ENCODE measurements around the gene GALNT10.

GALNT10 gene

DNA sequence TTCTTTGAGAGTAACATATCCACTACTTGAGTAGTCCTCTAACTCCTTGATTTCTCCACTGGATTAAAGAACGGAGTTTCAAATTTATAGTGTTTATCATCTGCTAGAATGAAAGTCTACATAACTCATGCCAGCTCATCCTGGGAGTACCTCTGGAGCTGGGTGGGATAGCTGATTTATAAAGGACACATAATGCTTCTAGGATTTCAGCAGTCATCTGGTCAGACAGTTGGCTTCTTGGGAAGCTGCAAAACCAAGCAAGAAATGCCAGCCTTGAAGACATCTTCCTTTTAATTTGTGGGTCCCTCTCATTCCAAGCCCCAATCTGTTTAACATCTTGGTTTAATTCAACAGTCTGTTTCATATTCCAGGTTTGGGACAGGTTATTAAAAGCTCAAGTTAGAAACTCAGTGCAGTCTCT, 3.2 kb downstream of the GALNT10 start:
- TF ChIP-seq, protein P1, sequence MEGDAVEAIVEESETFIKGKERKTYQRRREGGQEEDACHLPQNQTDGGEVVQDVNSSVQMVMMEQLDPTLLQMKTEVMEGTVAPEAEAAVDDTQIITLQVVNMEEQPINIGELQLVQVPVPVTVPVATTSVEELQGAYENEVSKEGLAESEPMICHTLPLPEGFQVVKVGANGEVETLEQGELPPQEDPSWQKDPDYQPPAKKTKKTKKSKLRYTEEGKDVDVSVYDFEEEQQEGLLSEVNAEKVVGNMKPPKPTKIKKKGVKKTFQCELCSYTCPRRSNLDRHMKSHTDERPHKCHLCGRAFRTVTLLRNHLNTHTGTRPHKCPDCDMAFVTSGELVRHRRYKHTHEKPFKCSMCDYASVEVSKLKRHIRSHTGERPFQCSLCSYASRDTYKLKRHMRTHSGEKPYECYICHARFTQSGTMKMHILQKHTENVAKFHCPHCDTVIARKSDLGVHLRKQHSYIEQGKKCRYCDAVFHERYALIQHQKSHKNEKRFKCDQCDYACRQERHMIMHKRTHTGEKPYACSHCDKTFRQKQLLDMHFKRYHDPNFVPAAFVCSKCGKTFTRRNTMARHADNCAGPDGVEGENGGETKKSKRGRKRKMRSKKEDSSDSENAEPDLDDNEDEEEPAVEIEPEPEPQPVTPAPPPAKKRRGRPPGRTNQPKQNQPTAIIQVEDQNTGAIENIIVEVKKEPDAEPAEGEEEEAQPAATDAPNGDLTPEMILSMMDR (IDR thresholded peaks at IDR 0.05; ENCODE audit: borderline replicate concordance, insufficient read depth, low read depth, low read length), result no peak

DNA sequence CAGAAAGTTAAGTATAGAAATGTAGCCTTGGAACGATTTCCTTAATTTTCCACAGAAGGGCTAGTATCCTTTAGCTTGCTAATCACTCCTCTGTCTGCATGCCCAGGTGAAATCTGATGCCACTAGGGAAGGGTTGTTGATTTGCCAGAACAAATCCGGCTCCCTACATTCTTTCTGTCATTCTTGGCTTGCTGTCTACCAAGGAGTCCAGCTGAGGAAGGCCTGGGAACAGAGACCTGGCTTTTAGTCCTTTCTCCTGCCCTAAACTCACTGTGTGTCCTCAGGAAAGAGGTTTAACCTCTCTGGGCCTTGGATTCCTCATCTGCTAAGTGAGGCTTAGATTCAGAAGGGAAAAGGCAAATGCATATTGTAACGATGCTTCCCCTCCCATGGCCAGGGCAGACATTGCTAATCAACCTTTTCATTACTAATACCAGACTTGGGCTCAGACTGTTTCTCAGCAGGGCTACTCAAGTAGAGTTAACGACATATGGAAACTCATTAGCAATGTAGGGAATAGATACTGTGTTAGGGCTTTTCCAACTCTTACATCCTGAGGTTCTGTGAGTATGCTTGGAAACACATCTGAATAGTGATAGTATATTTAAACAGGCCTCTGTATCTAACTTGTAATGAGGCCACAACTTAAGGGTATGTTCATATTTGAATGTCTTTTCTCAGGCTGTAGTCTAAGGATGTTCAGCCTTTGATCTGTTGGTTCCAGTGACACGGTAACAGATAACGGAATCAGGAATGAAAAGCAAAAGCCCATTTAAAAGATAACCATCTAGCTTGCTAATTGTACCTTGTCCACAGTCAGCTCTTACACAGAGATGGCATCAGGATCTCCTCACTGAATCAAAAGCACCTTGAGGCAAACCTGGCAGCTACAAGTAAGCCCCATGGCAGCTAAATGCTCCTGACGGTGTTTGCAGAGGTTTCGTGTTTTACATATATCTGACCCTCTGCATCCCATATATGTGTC, 4.1 kb downstream of the GALNT10 start:
- H3K4me3 ChIP-seq (ENCODE audit: low read depth, low read length), result no peak overlapping the region

More for the DNA sequence above, 3.2 kb downstream of the GALNT10 start:
- no peak overlapping the region for H3K4me3 ChIP-seq (ENCODE audit: low read depth, low read length)

DNA sequence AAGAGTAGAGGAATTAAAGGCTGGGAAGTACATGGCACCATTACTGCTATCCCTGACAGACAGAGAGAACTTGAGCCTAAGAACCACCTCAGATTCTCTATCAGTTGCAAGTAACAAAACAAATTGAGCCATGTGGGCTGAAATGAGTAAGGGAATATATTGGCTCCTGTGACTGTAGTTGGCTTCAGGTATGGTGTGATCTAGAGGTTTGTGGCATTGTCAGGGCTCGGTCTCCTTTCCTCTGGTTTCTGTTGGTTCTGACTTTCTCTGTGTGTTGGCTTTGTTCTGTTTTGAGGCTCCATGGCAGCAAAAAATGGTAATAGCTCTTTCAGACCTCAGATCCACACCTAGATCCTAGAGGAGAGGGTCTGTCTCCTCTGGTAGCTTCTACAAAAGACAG, 5.7 kb downstream of the GALNT10 start:
- TF ChIP-seq, protein P1 (IDR thresholded peaks at IDR 0.05; ENCODE audit: borderline replicate concordance, insufficient read depth, low read depth, low read length), result no peak
- no peak overlapping the region for H3K4me3 ChIP-seq (ENCODE audit: low read depth, low read length)

More for the DNA sequence above, 4.1 kb downstream of the GALNT10 start:
- TF ChIP-seq, protein P1 (IDR thresholded peaks at IDR 0.05; ENCODE audit: borderline replicate concordance, insufficient read depth, low read depth, low read length), result no peak

DNA sequence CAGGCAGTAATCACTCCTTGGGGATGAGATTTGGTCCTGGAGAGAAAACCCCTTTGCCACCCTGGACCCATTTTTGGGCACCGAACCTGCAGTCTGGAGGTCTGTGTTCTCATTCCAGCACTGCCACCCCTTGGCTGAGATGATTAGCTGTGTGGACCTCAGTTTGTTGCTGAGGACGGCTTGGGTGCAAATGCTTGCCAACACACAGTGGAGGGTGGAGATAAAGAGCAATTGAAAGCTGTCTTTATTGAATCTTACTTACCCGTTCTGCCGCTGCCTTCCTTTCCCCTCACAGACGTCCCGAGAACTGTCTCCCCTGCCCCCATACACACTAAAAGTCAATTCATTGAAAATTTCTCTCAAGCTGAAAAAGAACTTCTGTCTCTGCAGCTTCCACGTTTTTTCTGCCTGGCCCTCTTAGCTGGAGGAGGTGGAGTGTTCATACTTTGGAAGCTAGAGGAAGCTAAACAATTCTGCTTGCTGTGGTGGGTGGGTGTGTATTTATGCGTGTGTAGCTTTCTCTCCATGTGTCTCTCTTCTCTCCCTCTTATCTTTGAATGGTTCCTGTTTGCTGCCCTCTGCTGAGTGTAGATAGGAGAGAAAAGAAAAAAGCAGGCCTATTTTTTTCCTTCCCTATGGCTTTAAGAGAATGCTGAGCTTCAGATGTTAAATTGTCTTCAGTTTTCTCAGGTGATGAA, 6.6 kb downstream of the GALNT10 start:
- TF ChIP-seq, protein P1 (IDR thresholded peaks at IDR 0.05; ENCODE audit: borderline replicate concordance, insufficient read depth, low read depth, low read length), result no peak
- no peak overlapping the region for H3K4me3 ChIP-seq (ENCODE audit: low read depth, low read length)

DNA sequence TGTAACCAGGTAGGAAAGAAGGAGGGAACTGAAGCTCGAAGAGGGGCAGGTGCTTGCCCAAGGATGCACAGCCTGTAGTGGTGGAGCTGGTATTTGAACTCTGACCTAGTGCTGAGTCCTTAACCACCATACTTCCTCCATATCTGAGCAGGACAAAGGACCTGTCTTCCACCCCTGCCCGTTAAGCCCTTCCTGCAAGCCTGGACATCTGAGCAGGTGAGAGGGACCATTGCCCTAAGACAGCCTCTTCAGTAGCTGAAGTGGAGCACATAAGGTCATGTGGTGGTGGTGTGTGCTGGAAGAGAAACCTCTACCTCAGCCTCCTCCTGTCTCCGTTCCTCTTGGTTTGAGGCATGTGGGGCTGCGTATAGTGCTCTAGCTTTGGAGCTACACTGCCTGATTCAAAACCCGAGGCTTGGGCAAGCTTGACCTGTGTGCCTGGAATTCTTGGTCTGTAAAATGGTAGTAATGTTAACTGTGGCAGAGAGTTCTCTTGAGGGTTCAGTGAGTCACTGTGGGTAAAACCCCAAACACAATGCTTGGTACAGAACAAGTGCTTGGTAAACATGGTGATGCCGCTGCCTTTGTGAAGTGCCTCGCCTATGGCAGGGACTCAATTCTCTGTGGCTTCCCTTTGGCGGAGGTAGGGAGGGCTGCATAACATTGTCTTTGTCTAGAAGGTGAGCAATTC, 7.4 kb downstream of the GALNT10 start:
- TF ChIP-seq, protein P1 (IDR thresholded peaks at IDR 0.05; ENCODE audit: borderline replicate concordance, insufficient read depth, low read depth, low read length), result no peak
- H3K4me3 ChIP-seq (ENCODE audit: low read depth, low read length), result no peak overlapping the region

DNA sequence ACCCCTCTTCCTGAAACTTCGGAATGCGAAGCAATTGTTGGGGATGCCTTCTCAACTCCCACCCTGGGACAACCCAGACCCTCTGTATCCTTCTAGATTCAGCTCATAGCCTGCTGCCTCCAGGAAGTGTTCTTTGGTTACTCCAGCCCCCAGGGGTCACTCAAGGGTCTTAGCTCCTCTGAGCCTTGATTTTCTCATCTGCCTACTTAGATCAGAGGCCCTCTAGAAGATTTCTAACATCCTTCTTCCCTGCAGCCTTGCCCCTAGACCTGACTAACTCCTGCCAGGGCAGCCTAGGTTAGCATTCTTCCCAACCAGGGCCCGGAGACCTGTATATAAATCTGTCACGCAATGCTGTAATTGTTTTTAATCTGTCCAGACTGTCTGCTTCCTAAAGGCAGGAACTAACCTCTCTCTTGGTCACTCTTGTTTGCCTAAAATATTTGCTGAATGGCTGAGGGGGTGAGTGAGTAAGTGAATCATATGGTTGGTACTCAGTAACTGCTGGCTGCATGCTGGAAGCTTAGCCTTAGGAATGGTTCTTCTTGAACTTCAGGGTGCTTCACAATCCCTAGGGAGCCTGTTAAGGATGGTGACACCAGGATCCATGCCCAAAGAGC, 8.2 kb downstream of the GALNT10 start:
- no peak overlapping the region for H3K4me3 ChIP-seq (ENCODE audit: low read depth, low read length)
- TF ChIP-seq, protein P1 (IDR thresholded peaks at IDR 0.05; ENCODE audit: borderline replicate concordance, insufficient read depth, low read depth, low read length), result no peak

Measured in GM12875 (cell line).